SHP77 (cell line): Measurements from ENCODE around the gene TBX18.

Source experiments
- DNase-seq, 2 experiments: peaks; one replicate each; lab custom pipeline; 2025; lab: John Stamatoyannopoulos, UW

TBX18 gene

GRCh38 chr6:84748376-84748775 is 16.0 kb downstream of the TBX18 start:
- DNase-seq: no peak

GRCh38 chr6:84743616-84744015 is 20.8 kb downstream of the TBX18 start:
- DNase-seq: no peak

- DNase-seq: no peak
Measured at GRCh38 chr6:84740385-84740784, 24.0 kb downstream of the TBX18 start.

GRCh38 chr6:84739866-84740208 is 24.6 kb downstream of the TBX18 start:
- no peak for DNase-seq

- DNase-seq: no peak
Measured at GRCh38 chr6:84738996-84739865, 25.2 kb downstream of the TBX18 start.

- no peak for DNase-seq
Measured at GRCh38 chr6:84733889-84734288, 30.5 kb downstream of the TBX18 start.

GRCh38 chr6:84731901-84732300 is 32.5 kb downstream of the TBX18 start:
- DNase-seq: no peak

GRCh38 chr6:84731401-84731800 is 33.0 kb downstream of the TBX18 start:
- no peak for DNase-seq

GRCh38 chr6:84728602-84729001 is 35.8 kb downstream of the TBX18 start:
- DNase-seq: peak; percentile 10 to 14

- no peak for DNase-seq
Measured at GRCh38 chr6:84719152-84719551, 45.2 kb downstream of the TBX18 start.

GRCh38 chr6:84718038-84718955 is 46.1 kb downstream of the TBX18 start:
- DNase-seq: no peak

GRCh38 chr6:84709121-84709520 is 55.3 kb downstream of the TBX18 start:
- no peak for DNase-seq

- no peak for DNase-seq
Measured at GRCh38 chr6:84707171-84707570, 57.2 kb downstream of the TBX18 start.

GRCh38 chr6:84696166-84696565 is 68.2 kb downstream of the TBX18 start:
- DNase-seq: no peak

- no peak for DNase-seq
Measured at GRCh38 chr6:84691978-84692623, 72.3 kb downstream of the TBX18 start.

- no peak for DNase-seq
Measured at GRCh38 chr6:84688141-84688873, 76.1 kb downstream of the TBX18 start.

GRCh38 chr6:84687431-84687830 is 77.0 kb downstream of the TBX18 start:
- no peak for DNase-seq

- DNase-seq: no peak
Measured at GRCh38 chr6:84685983-84686584, 78.3 kb downstream of the TBX18 start.

GRCh38 chr6:84681693-84682326 is 82.6 kb downstream of the TBX18 start:
- no peak for DNase-seq

GRCh38 chr6:84675651-84676050 is 88.7 kb downstream of the TBX18 start:
- DNase-seq: no peak

- no peak for DNase-seq
Measured at GRCh38 chr6:84674395-84674794, 90.0 kb downstream of the TBX18 start.
